Ishikawa (cell line): ENCODE results near the gene PCDH20.

Experiments used
- CEBPB ChIP-seq: IDR thresholded peaks from 2 replicates; pipeline ENCODE4 v1.6.1; 2012
- CREB1 ChIP-seq: IDR thresholded peaks from 2 replicates; pipeline ENCODE4 v1.6.1; 2012; ENCODE audit warnings: low read depth
- EP300 ChIP-seq: IDR thresholded peaks from 2 replicates; pipeline ENCODE4 v1.6.1; 2012; ENCODE audit warnings: borderline replicate concordance
- MAX ChIP-seq: IDR thresholded peaks from 2 replicates; pipeline ENCODE4 v1.6.1; 2012
- RAD21 ChIP-seq: IDR thresholded peaks from 2 replicates; pipeline ENCODE4 v1.6.1; 2012; ENCODE audit warnings: low read depth
- REST ChIP-seq: IDR thresholded peaks from 2 replicates; pipeline ENCODE4 v1.6.1; 2012; ENCODE audit warnings: low read depth, mild to moderate bottlenecking
- TAF1 ChIP-seq: IDR thresholded peaks from 2 replicates; pipeline ENCODE4 v1.6.1; 2012; ENCODE audit warnings: low read depth, mild to moderate bottlenecking
- TCF12 ChIP-seq: IDR thresholded peaks from 2 replicates; pipeline ENCODE4 v1.6.1; 2012; ENCODE audit warnings: low read depth
- TEAD4 ChIP-seq: IDR thresholded peaks from 2 replicates; pipeline ENCODE4 v1.6.1; 2012
- USF1 ChIP-seq: IDR thresholded peaks from 2 replicates; pipeline ENCODE4 v1.6.1; 2012

- TF ChIP-seq TAF1, result no peak
- no peak for TF ChIP-seq EP300
- no peak for TF ChIP-seq MAX
- no peak for TF ChIP-seq CREB1
- no peak for TF ChIP-seq CEBPB
- no peak for TF ChIP-seq REST
- no peak for TF ChIP-seq TCF12
- TF ChIP-seq RAD21, result peak; percentile 53
- TF ChIP-seq USF1, result no peak
- no peak for TF ChIP-seq TEAD4
Measured at GRCh38 chr13:61410669-61411297, 4.9 kb downstream of the PCDH20 start.
